SU-DHL-6 (cell line): Measurements from ENCODE around the gene TAS2R46.

Experiments
- EZH2phosphoT487 ChIP-seq: fragments of 200-600 bp; sonication (generic), shearing (Covaris generic); conservative IDR thresholded peaks from 2 replicates; pipeline ENCODE4 v1.6.1; 2018; ENCODE audit warnings: mild to moderate bottlenecking, antibody characterized with exemption, low read length, moderate library complexity, mixed read lengths
- TF ChIP-seq, protein P1 (sequence below): fragments of 200-600 bp; sonication (generic); IDR thresholded peaks from one replicate; pipeline ENCODE4 v1.5.1; 2017; ENCODE audit warnings: antibody characterized with exemption, mild to moderate bottlenecking, low read length, moderate library complexity; ENCODE audit not compliant: insufficient read depth, poor library complexity, severe bottlenecking

DNA sequence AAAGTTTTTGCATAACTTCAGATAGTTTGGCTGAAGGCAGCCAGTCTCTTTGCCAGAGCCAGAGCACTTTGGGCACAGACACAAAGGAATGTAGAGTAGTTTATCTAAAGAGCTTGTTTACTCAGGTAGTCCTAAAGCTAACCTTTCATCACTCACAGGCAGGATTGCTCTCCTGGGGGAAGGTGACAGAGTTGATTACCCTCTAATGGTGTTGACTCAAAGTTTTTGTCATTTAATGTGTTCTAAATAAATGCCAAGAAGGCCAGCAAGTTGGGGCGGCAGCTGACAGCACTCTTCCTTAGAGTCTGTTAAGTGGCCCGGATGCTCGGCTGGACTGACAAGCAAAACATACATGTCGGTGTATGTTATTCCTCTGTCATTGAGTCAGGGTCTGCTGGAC lies 9.3 kb upstream of the TAS2R46 start:
- TF ChIP-seq, protein P1, sequence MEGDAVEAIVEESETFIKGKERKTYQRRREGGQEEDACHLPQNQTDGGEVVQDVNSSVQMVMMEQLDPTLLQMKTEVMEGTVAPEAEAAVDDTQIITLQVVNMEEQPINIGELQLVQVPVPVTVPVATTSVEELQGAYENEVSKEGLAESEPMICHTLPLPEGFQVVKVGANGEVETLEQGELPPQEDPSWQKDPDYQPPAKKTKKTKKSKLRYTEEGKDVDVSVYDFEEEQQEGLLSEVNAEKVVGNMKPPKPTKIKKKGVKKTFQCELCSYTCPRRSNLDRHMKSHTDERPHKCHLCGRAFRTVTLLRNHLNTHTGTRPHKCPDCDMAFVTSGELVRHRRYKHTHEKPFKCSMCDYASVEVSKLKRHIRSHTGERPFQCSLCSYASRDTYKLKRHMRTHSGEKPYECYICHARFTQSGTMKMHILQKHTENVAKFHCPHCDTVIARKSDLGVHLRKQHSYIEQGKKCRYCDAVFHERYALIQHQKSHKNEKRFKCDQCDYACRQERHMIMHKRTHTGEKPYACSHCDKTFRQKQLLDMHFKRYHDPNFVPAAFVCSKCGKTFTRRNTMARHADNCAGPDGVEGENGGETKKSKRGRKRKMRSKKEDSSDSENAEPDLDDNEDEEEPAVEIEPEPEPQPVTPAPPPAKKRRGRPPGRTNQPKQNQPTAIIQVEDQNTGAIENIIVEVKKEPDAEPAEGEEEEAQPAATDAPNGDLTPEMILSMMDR, result no peak
- TF ChIP-seq EZH2phosphoT487, result no peak
